T1000 (cell line): Measurements from ENCODE around the gene RDH8.

Experiments
- DNase-seq: peaks from one replicate; lab custom pipeline; 2025; ENCODE audit warnings: mixed read lengths; lab: John Stamatoyannopoulos, UW

Gene RDH8

GRCh38 chr19:10013316-10013715 is at the start of gene RDH8:
Gene RDH8 (plus strand): TSS chr19:10013483. CDS start chr19:10013498, 15 bp downstream.
- DNase-seq: no peak

DNA sequence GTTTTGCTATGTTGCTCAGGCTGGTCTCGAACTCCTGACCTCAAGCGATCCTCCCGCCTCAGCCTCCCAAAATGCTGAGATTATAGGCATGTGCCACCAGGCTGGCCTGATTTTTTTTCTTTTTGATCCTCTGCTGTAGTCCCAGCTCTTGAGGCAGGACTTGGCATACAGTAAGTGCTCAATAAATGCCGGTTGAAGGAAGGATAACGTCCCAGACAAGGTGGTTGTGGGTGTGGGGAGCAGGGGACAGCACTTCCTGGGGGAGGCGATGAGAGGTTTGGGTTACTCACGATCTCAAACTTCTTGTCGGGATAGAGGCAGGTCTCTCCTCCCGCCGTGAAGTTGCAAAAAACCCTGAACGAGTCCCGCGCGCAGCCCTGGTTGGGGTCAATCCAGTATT is 47.3 kb upstream of the RDH8 start:
- DNase-seq: no peak

DNA sequence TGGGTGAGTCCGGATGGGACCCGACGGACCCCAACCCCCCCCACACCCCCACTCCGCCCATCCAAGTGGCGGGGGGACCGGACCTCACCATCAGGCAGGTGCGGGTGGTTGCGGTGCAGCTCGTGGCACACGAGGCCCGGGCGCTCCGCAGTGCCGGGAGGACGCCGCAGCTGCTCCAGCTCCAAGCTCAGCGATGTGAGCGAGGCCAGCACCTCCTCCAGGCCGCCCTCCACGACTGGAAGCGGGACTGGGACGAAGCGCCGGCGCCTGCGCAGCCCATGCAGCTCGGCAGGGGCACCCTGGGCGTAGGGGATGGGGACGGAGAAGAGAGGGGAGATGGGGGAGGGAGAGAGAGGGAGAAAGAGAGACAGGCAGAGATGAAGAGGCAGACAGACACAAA is 46.8 kb upstream of the RDH8 start:
- no peak for DNase-seq

- DNase-seq: no peak
Measured at GRCh38 chr19:9967326-9967725, 46.0 kb upstream of the RDH8 start.

DNA sequence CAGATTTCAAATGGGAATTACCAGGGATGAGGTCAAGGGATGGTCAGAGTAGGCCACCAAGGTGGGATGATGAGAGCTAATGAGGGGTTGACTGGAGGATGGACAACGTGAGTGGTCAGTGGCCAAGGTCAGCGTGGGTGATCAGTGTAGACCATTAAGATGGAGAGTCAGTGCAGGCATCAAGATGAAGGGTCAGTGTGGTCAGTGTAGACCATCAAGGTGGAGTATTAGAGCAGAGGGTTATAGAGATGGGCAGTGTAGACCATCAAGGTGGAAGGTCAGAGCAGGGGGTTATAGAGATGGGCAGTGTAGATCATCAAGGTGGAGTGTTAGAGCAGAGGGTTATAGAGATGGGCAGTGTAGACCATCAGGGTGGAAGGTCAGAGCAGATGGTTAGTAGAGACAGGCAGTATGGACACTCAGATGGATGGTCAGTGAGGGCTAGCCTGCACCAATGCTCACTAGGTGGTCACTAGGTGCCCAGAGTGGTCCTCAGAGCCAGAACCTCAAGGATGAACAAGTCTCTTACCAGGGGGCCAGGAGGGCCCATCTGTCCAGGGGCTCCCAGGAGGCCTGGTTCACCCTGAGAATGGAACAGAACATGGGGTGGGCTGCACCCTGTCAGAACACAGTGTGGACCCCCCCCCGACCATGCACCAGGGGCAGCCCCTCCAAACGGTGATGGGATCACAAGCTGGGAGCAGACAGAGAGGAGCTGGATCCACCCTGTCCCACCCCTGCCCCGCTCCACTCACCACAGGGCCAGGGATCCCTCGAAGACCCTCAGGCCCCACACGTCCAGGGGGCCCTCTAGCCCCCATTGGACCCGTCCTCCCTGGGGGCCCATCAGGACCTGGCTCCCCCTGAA is 44.2 kb upstream of the RDH8 start:
- DNase-seq: no peak

GRCh38 chr19:9969688-9969975 is 43.7 kb upstream of the RDH8 start:
- no peak for DNase-seq

- DNase-seq: no peak
Measured at GRCh38 chr19:9970481-9970880, 42.8 kb upstream of the RDH8 start.

- DNase-seq: no peak
Measured at GRCh38 chr19:9971166-9971897, 42.0 kb upstream of the RDH8 start.

GRCh38 chr19:9972103-9972502 is 41.2 kb upstream of the RDH8 start:
- no peak for DNase-seq

DNA sequence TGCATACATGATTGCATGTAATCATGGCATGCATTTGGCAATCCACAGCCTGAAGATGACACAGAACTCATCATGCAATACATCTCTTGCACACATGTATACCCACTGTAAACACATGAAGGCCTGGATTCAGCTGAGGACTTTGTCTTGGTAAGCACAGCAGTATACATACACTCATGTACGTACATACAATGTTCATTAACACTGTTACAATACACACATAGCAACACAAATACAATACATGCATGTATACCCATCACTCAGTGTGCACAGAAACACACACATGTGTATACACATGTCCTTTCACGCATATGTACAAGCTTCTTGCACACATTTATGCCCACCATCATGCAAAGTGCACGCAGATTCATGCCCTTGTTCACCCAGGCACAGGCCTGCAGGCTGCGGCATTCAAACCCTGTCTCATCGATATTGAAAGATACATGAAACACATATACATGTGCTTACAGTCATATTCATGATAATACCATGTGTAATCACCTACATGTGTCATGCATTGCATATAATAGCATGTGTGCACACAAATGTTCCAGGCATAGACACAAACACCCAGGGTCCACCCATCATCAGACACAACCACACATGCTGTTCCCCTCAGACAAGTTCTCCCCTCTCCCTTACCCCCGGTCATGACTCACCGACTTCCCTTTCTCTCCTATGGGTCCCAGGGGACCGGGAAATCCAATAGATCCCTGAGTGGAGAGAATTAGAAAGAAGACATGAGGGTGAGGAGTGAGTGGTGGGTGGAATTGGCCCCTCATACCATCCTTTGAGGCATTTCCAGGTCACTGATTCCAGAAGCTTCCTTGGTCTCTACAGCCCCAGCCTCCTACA is 31.6 kb upstream of the RDH8 start:
- DNase-seq: no peak

DNA sequence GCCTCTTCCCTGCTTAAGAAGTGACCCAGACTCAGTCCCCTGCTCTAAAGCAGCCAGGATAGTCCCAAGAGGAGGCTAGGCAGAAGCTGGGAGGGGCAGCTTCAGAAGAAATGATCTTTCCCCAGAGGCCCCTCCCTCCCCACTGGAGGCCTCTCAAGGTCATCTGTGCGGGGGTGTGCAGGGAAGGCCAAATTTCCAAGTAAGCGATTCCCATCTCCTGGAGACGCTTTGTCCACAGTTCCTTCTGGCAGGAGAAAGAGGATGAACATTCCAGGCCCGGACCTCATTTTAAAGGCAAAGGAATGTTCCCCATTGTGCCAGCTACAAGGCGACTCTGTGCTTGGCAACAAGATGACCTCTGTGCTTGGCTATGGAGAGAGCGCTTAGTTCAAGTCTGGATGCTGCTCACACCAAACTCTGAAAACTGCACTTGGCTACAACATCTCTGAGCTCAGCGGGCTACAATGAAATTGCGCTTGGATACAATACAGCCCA is 26.4 kb upstream of the RDH8 start:
- DNase-seq: no peak

DNA sequence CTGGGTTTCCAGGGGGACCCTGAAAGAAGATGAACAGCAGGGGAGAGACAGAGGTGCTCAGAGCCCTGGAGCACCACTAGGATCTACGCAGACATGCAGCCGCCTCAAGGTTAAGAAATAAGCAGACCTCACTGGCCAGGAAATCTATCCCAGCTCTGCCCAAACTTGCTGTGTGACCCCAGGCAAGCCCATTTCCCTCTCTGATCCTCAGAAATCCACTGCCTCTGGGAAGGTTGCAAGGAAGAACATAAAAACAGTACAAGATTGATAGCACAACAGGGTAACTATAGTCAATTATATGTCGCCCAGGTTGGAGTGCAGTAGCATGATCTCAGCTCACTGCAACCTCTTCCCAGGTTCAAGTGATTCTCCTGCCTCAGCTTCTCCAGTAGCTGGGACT is 23.8 kb upstream of the RDH8 start:
- no peak for DNase-seq

DNA sequence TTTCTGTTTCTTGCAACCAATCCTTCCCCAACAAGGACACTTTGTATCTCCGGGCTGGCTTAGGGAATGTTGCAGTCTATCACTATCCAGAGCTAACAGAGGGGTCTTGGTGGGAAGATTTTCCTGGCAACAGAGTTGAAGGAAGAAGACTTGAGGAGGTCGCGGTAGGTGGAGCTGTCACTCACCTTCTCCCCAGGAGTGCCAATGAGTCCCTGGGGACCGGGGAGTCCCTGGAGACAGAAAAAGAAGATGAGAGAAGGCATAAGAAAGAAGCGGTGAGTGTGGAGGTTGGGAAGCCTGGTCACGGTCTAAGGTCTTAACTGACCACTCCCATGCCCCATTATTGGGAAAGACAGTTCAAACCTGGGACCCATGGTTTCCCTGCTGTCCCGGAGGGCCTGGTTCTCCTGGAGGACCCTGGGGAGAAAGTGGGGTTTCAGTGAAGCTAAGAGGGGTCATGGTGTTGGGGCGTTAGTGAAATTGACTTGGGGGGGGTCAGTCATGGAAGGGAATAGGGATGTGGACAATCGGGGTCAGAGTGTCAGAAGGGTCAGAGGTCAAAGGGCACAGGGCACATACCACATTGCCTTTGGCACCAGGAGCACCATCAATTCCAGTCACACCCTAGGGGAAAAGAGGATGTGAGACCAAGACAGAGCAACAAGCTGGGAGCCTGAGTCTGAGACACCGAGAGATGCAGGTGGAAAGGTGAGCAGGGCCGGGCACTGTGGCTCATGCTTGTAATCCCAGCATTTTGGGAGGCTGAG is 21.7 kb upstream of the RDH8 start:
- DNase-seq: no peak

- no peak for DNase-seq
Measured at GRCh38 chr19:9995084-9995483, 18.2 kb upstream of the RDH8 start.

DNA sequence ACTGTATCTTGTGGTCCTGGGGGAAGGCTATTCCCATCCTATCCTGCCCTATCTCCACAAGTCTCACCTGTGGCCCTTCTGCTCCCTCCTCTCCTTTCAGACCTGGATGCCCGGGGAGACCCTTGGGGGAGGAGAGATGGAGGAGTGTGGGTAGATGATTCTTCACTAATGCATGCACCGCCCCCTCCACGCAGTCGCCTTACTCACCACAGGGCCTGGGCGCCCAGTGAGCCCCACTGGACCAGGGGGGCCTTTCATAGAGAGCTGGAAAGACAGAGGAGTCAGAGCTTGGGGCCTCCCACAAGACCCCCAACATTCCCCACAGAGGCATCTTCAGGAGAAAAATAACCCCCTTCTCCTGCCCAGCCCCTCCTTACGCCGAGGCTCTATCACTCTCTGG is 17.3 kb upstream of the RDH8 start:
- DNase-seq: no peak

DNA sequence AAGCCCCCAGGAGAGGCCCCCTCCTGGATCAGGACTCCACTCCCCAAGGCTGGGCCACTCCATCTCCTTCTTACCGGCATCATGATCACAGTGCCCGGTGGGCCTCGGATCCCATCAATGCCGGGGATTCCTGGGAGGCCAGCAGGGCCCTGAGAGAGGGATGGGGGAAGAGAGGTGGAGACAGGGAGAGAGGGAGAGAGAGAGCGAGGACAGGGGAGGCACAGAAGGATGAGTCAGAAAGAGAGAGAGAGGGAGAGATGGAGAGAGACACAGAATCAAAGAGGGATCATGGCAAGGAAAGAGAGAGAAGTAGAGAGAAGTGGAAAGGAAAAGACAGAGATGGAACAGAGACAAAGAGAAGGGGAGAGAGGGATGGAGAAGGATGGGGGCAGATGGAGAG is 16.7 kb upstream of the RDH8 start:
- DNase-seq: no peak

- DNase-seq: peak; percentile 6
Measured at GRCh38 chr19:10000171-10000826, 13.0 kb upstream of the RDH8 start.

DNA sequence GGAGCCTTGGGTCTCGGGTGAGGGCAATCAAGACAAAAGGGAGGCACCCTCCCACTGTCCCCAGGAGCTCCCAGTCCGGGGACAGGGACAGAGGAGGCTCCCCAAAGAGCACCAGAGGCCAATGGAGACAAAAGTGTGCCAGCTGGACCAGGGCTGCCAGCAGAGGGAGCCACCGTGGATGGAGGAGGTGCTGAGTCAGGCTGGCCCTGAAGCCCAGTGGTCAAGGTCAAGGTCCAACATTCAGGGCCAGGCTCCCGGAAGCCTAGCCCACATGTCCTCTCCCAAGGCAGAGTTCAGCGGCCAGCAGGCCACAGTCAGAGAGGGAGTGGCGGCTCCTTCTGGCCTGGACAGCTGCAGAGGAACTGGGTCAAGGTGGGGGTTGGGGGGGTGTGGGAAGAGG is 11.4 kb upstream of the RDH8 start:
- no peak for DNase-seq

DNA sequence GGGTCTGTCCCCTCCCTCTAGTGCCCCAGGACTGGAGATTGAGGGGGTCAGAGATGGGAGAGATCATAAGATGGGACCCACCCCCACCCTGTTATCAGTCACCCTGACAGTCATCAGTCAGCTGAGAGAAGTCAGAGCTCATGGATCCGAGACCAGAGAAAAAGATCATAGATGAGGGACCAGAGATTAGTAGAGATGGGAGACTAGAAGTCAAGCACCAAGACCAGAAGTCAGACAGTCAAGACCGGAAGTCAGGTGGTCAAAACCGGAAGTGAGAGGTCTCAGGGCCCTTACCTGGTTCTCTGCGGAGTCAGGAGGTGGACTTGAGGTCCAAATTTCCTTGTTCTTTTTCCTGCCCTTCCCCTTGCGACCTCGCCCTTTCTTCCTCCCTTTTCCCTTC is 10.0 kb upstream of the RDH8 start:
- no peak for DNase-seq

GRCh38 chr19:10004617-10005016 is 8.7 kb upstream of the RDH8 start:
- DNase-seq: no peak

DNA sequence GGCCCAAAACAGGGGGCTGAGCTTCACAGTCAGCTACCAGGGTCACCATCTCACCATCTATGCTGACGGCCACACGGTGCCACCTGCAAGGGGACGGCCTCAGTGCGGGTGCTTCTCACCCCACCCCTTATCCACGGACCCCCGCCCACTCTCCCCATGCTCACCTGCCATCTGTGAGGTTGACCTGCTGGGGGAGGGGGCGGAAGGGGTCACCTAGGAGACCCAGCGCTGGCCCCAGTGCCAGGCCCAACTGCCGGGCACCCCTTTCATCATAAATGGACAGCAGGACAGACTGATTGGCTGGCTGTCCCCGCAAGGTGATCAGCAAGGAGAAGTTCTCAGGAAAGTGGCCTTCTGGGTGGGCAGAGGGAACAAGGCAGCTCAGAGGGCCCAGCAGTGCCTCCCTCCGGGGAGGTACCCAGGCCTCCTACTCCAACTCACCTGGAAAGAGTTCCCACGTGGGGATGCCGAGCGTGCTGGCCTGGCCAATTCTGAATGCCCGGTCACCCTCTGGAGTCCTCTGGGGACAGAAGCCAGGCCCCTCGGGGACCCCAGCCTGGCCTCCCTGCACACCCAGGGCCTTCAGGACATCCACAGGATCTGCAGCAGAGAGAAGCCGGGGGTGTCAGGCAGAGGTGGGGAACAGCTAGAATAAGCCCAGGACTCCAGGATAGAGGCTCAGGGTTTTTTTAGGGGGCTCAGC is 7.5 kb upstream of the RDH8 start:
- DNase-seq: no peak
